ENCODE results near the gene NR6A1. TPM values are rescaled to one million over a fixed set of nuclear protein-coding genes. Genes with fewer than 3 reads are reported as not detected.

Gene NR6A1
- total RNA-seq, 1 experiment from 2014 or later, result 0.77 TPM

DNA sequence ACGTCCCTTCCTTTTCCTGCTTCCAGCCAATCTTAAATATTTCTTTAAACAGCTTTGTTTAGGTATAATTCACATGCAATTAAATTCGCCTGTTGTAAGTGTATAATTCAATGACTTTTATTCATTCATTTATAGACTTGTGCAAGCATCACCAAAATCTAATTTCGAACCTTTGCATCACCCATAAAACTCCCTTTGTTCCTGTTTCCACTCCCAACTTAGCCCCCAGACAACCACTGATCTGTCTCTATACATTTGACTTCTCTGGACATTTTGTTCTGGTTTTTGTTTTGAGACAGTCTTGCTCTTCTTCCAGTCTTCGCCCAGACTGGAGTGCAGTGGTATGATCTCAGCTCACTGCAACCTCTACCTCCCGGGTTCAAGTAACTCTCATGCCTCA, 71.5 kb downstream of the NR6A1 start:
- Histone ChIP-seq H4K20me1 (ENCODE audit: low read length) (no peaks in the 10 kb centered on the region), H3K9ac (ENCODE audit: low read length) (no peak overlapping the region), H3K27me3 (ENCODE audit: low read length) (no peaks in the 10 kb centered on the region), H3K9me3 (ENCODE audit: low read length) (no peaks in the 10 kb centered on the region), H3K4me3 (ENCODE audit: low read length) (no peak overlapping the region), H3K27ac (ENCODE audit: low read length) (no peak overlapping the region), H2AFZ (ENCODE audit: low read length) (no peak overlapping the region), H3F3A (ENCODE audit: low read length, unreplicated experiment) (no peaks in the 10 kb centered on the region), H3K4me2 (ENCODE audit: low read length) (no peak overlapping the region), H3K36me3 (ENCODE audit: low read depth, low read length) (no peaks in the 10 kb centered on the region), H3K79me2 (ENCODE audit: low read length) (no peaks in the 10 kb centered on the region), H3K9me2 (replicated peaks; ENCODE audit: low read length) (no peaks in the 10 kb centered on the region), H3K4me1 (ENCODE audit: insufficient read depth, low read length) (peaks cover 10% of the 10 kb centered on the region)
- no peak for DNase-seq
- POLR2A ChIA-PET (ENCODE audit: unreplicated experiment), result no interaction called here
- ATAC-seq, result no peak
- intact Hi-C loops (cut with micrococcal nuclease), result no loop called here
- no TSS peak for BruUV-seq (replicated peaks)
- TF ChIP-seq EZH2 (IDR thresholded peaks at IDR 0.05; ENCODE audit: low read length, unreplicated experiment) (no peak), EZH2phosphoT487 (IDR thresholded peaks at IDR 0.05; ENCODE audit: borderline replicate concordance, low read length) (no peak)
- TF ChIP-seq, protein P1, sequence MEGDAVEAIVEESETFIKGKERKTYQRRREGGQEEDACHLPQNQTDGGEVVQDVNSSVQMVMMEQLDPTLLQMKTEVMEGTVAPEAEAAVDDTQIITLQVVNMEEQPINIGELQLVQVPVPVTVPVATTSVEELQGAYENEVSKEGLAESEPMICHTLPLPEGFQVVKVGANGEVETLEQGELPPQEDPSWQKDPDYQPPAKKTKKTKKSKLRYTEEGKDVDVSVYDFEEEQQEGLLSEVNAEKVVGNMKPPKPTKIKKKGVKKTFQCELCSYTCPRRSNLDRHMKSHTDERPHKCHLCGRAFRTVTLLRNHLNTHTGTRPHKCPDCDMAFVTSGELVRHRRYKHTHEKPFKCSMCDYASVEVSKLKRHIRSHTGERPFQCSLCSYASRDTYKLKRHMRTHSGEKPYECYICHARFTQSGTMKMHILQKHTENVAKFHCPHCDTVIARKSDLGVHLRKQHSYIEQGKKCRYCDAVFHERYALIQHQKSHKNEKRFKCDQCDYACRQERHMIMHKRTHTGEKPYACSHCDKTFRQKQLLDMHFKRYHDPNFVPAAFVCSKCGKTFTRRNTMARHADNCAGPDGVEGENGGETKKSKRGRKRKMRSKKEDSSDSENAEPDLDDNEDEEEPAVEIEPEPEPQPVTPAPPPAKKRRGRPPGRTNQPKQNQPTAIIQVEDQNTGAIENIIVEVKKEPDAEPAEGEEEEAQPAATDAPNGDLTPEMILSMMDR (conservative IDR thresholded peaks at IDR 0.05; ENCODE audit: low read depth, low read length), result no peak
- CTCF ChIA-PET, result no interaction called here

DNA sequence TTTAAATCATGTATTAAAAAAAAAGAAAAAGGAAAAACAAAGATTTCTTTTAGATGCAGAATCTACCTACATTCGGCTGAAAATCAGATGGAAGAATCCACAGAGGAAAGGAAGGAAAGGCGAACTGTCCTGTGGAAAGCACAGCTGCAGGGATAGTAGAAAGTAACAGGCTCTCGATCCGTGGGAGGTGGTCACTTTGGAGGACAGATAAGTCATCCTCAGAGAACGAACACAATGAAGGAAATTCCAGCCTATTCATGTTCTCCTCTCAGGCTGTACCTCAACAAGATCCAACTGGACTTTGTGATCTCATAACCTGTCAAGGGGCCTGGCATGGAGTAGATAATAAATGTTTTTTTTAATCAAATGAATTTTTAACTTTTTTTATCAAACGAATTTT, 72.8 kb downstream of the NR6A1 start:
- H3K79me2 ChIP-seq (ENCODE audit: low read length), result no peaks in the 10 kb centered on the region
- POLR2A ChIA-PET (ENCODE audit: unreplicated experiment), result no interaction called here
- H3K4me2 ChIP-seq (ENCODE audit: low read length), result no peak overlapping the region
- CTCF ChIA-PET, result no interaction called here
- no peaks in the 10 kb centered on the region for H4K20me1 ChIP-seq (ENCODE audit: low read length)
- DNase-seq (no peak), ATAC-seq (no peak)
- intact Hi-C loops (cut with micrococcal nuclease), result no loop called here
- H3K4me1 ChIP-seq (ENCODE audit: insufficient read depth, low read length), result peaks cover 10% of the 10 kb centered on the region
- H3K27me3 ChIP-seq (ENCODE audit: low read length), result no peaks in the 10 kb centered on the region
- no peak overlapping the region for H3K4me3 ChIP-seq (ENCODE audit: low read length)
- BruUV-seq (replicated peaks), result no TSS peak
- no peaks in the 10 kb centered on the region for H3K9me2 ChIP-seq (replicated peaks; ENCODE audit: low read length)
- H3K36me3 ChIP-seq (ENCODE audit: low read depth, low read length), result no peaks in the 10 kb centered on the region
- H2AFZ ChIP-seq (ENCODE audit: low read length), result no peak overlapping the region
- no peaks in the 10 kb centered on the region for H3F3A ChIP-seq (ENCODE audit: low read length, unreplicated experiment)
- TF ChIP-seq EZH2 (IDR thresholded peaks at IDR 0.05; ENCODE audit: low read length, unreplicated experiment), result no peak
- TF ChIP-seq EZH2phosphoT487 (IDR thresholded peaks at IDR 0.05; ENCODE audit: borderline replicate concordance, low read length), result no peak
- TF ChIP-seq, protein P1 (conservative IDR thresholded peaks at IDR 0.05; ENCODE audit: low read depth, low read length), result no peak
- no peak overlapping the region for H3K27ac ChIP-seq (ENCODE audit: low read length)
- H3K9me3 ChIP-seq (ENCODE audit: low read length), result no peaks in the 10 kb centered on the region
- no peak overlapping the region for H3K9ac ChIP-seq (ENCODE audit: low read length)

DNA sequence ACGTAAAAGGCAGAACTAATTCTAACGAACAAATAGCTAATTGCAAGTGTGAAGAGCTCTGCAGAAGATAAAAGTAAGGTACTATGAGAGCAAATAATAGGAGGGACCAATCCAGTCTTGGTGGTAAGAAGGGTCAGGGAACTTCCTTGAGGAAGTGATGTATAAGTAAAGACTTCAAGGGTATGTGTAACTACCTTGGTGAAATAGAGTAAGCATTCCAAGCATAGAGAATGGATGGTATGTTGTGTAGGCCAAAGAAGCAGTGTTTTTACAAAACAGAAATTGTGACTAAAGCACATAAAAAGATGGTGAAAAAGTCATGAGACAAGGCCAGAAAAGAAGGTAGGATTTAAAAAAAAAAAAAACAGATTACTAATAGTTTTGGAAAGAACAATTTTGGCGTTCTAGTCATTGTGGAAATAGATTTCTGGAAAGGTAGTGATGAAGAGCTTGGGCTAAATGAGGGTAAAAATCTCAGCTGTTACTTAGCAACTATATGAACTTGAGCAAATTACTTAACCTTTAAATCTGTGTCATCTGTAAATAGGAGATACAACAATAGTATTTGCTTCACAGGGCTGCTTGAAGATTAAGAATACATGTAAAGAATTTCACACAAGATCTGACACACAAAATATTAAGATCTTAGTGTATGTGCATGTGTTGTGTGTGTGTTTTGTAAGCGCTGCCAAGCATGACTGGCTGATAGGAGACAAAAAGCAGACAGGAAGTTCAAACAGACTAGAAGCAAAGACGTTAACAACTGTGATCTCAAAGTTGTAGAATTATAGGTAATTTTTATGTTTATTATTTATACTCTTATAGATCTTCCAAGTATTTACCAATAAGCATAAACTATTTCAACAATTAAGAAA, 73.5 kb downstream of the NR6A1 start:
- ChIA-PET CTCF (no interaction called here), POLR2A (ENCODE audit: unreplicated experiment) (no interaction called here)
- Histone ChIP-seq H3K79me2 (ENCODE audit: low read length) (no peaks in the 10 kb centered on the region), H3K9me3 (ENCODE audit: low read length) (no peaks in the 10 kb centered on the region), H3K9ac (ENCODE audit: low read length) (no peak overlapping the region), H4K20me1 (ENCODE audit: low read length) (no peaks in the 10 kb centered on the region), H3K27me3 (ENCODE audit: low read length) (no peaks in the 10 kb centered on the region), H3K4me3 (ENCODE audit: low read length) (no peak overlapping the region), H3K4me2 (ENCODE audit: low read length) (no peak overlapping the region), H3K36me3 (ENCODE audit: low read depth, low read length) (no peaks in the 10 kb centered on the region), H2AFZ (ENCODE audit: low read length) (no peak overlapping the region), H3K27ac (ENCODE audit: low read length) (no peak overlapping the region), H3K4me1 (ENCODE audit: insufficient read depth, low read length) (peaks cover 10% of the 10 kb centered on the region), H3K9me2 (replicated peaks; ENCODE audit: low read length) (no peaks in the 10 kb centered on the region), H3F3A (ENCODE audit: low read length, unreplicated experiment) (no peaks in the 10 kb centered on the region)
- BruUV-seq (replicated peaks), result no TSS peak
- ATAC-seq (no peak), DNase-seq (no peak)
- TF ChIP-seq, protein P1 (conservative IDR thresholded peaks at IDR 0.05; ENCODE audit: low read depth, low read length), result no peak
- TF ChIP-seq EZH2 (IDR thresholded peaks at IDR 0.05; ENCODE audit: low read length, unreplicated experiment), result no peak
- no peak for TF ChIP-seq EZH2phosphoT487 (IDR thresholded peaks at IDR 0.05; ENCODE audit: borderline replicate concordance, low read length)
- intact Hi-C loops (cut with micrococcal nuclease), result no loop called here
